ACC112 (cell line): ENCODE results near the gene TSR1.

Experiments used
- H2AFZ ChIP-seq: fragments of 200-600 bp; sonication (generic); one replicate; pipeline ENCODE4 v1.6.0; 2017; ENCODE audit warnings: antibody characterized with exemption, low read length; ENCODE audit not compliant: unreplicated experiment
- H3K27ac ChIP-seq: fragments of 200-600 bp; sonication (generic); 2 replicates; pipeline ENCODE4 v1.5.1; 2014; ENCODE audit warnings: low read depth, mild to moderate bottlenecking, antibody characterized with exemption, low read length, moderate library complexity
- H3K27me3 ChIP-seq: fragments of 200-600 bp; sonication (generic); 2 replicates; pipeline ENCODE4 v1.6.1; 2014; ENCODE audit warnings: mild to moderate bottlenecking, antibody characterized with exemption, low read length, moderate library complexity, mixed read lengths; ENCODE audit not compliant: insufficient read depth
- H3K36me3 ChIP-seq: fragments of 200-600 bp; sonication (generic); 2 replicates; pipeline ENCODE4 v1.6.1; 2016; ENCODE audit warnings: mild to moderate bottlenecking, antibody characterized with exemption, low read length, moderate library complexity, mixed read lengths; ENCODE audit not compliant: insufficient read depth
- H3K4me1 ChIP-seq: fragments of 200-600 bp; sonication (generic); one replicate; pipeline ENCODE4 v1.6.1; 2016; ENCODE audit warnings: low read length, mixed read lengths; ENCODE audit not compliant: insufficient read depth, unreplicated experiment, control insufficient read depth
- H3K4me3 ChIP-seq: fragments of 200-600 bp; sonication (generic); 2 replicates; pipeline ENCODE4 v1.5.1; 2014; ENCODE audit warnings: mild to moderate bottlenecking, low read depth, low read length
- H3K79me2 ChIP-seq: fragments of 200-600 bp; sonication (generic); one replicate; pipeline ENCODE4 v1.6.0; 2016; ENCODE audit warnings: low read length; ENCODE audit not compliant: control insufficient read depth, unreplicated experiment, insufficient read depth

Gene TSR1

DNA sequence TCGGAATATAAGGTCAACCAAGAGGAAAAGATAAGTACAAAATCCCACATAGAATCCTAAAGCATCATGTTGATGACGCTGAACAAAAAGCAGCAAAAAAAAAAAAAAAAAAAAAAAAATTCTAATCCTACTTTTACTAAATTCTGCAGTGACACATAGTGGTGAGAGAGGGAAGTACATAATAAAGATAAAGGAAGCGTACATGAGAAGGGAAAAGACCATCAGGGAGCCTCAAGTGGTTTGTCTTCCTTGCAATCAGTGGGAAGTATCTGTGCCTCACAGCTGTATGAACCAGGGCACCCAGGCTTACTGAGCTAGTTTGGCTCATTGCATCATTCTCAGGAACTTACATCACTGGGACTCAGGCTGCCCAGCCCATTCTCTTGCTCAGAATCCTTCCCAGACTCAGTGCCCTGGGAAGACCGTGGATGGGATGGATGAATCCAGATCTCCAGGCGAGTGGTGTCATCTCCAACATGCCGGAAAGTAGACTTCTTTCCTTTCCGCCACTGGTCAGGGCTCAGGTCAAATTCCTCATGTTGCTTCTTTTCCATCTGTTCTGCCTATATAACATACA, 53.9 kb downstream of the TSR1 start:
- Histone ChIP-seq H3K79me2 (peaks cover 3% of the 10 kb centered on the region), H2AFZ (no peak overlapping the region), H3K4me3 (no peak overlapping the region), H3K36me3 (peaks cover 26% of the 10 kb centered on the region), H3K4me1 (peaks cover 15% of the 10 kb centered on the region), H3K27me3 (no peaks in the 10 kb centered on the region), H3K27ac (peak overlapping the region; percentile 61)

DNA sequence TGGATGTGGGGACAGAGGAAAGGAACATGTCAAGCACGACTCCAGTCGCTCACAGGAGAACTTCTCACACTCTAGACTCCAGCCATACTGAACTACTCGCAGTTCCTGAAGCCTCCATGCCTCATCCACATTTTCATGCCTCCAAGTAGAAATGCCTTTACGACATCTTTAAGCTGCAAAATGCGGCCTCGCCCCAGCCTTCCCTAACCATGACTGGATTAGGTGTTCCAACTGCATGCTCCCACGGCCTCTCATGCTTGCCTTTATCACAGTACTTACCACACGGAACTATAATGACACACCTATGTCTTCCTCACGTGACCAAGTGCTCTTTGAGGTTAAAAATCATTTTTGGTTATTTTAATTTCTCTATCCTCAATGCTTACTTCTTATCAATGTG, 56.5 kb downstream of the TSR1 start:
- Histone ChIP-seq H3K4me1 (peaks cover 15% of the 10 kb centered on the region), H3K4me3 (no peak overlapping the region), H3K36me3 (peaks cover 24% of the 10 kb centered on the region), H2AFZ (no peak overlapping the region), H3K27ac (no peak overlapping the region), H3K27me3 (no peaks in the 10 kb centered on the region), H3K79me2 (no peaks in the 10 kb centered on the region)

DNA sequence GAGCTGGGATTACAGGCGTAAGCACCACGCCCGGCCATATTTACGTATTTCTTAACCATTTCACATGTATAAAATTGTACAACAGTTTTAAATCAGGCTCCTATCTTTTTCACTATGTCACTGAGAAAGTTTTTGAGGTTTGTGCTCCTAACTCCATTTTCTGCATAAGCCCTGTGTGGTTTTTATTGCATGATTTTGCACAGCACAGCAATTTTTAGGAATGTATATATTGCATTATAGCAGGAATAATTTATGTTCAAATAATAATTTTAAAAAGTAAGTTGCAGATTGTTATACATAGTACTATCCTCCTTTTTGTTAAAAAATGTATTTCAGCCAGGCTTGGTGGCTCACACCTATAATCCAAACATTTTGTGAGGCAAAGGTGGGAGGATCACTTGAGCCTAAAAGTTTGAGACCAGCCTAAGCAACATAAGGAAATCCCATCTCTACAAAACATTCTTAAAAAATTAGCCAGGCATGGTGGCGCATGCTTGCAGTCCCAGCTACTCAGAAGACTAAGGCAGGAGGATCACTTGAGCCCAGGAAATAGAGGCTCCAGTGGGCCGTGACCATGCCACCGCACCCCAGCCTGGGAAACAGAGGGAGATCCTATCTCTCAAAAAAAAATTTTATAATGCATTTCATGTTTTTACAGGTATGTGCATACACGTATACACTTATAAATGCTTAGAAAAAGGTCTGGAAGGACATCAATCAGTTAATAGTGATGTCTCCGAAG, 58.7 kb downstream of the TSR1 start:
- Histone ChIP-seq H2AFZ (no peak overlapping the region), H3K27ac (no peak overlapping the region), H3K27me3 (no peaks in the 10 kb centered on the region), H3K4me1 (peaks cover 2% of the 10 kb centered on the region), H3K79me2 (no peaks in the 10 kb centered on the region), H3K36me3 (peaks cover 24% of the 10 kb centered on the region), H3K4me3 (no peak overlapping the region)

DNA sequence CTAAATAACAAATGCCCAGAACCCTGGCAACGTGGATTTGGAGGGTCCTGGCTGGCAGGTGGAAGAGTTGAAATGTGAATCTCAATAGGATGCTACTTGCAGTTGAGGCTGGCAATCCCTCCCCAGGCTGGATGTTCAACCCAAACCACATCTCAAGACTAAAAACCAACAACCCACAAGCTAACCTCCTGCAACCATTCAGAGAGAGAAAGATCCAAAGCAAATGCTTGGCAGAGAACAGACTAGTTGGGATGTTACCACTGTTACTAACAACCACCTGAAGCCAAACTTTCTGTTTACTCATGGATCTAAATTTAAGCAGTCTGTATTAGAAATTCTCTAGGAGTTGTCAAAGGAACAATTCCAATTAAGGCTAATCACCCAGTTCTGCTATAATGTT, 60.5 kb downstream of the TSR1 start:
- H3K79me2 ChIP-seq: no peaks in the 10 kb centered on the region
- no peak overlapping the region for H3K4me3 ChIP-seq
- no peaks in the 10 kb centered on the region for H3K27me3 ChIP-seq
- H3K4me1 ChIP-seq: no peaks in the 10 kb centered on the region
- peaks cover 12% of the 10 kb centered on the region; the same call in 1 of the 2 replicates for H3K36me3 ChIP-seq
- no peak overlapping the region for H2AFZ ChIP-seq
- H3K27ac ChIP-seq: no peak overlapping the region

DNA sequence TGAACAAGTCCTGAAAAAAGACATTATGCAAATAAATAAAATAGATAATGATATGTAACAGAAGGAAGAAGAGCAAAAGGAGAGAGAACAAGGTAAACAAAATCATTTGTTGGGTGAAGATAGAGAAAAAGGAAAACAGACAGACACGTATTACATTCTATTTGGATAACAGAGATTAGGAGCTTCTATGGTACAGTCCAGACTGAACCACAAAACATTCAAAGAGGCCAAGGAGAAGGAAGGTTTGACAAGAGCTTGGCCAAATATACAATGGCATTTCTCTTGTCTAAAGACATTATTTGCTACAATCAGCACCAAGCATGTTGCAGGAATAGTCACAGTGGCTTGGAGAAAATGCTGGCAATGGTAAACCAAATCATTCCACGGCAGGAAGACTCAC, 61.8 kb downstream of the TSR1 start:
- no peak overlapping the region for H3K27ac ChIP-seq
- H2AFZ ChIP-seq: no peak overlapping the region
- H3K36me3 ChIP-seq: 0 out of 2 replicates have a peak, but pooled peaks cover 5% of the 10 kb centered on the region
- no peaks in the 10 kb centered on the region for H3K79me2 ChIP-seq
- H3K27me3 ChIP-seq: no peaks in the 10 kb centered on the region
- no peak overlapping the region for H3K4me3 ChIP-seq
- no peaks in the 10 kb centered on the region for H3K4me1 ChIP-seq
